ENCODE data around the gene PREP.

The PREP gene

DNA sequence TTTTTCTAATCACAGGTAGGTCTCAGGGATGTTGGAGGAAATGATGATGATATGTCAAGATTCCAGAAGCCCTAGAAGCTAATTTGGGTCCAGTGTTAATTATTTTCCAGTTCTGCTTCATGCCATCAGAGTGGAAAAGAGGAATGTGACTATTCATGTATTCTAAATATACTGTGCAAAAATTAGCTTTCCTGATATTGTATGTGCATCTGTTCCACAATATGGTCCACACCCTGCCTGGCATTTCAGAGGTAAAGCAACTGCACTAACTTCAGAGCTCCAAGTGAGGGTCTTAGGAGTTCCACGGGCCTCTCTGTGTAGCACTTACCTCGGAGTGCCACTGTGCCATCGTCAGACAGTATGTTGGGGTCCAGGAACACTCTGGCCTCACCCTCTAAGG lies 27.1 kb downstream of the PREP start:
- Histone ChIP-seq H3K79me2 (ENCODE audit: insufficient read depth, low read length) (peaks cover 25% of the 10 kb centered on the region), H3K9ac (ENCODE audit: low read depth, low read length, poor library complexity, severe bottlenecking) (no peak overlapping the region), H3K4me1 (ENCODE audit: insufficient read depth, low read length, poor library complexity, severe bottlenecking) (peaks cover 13% of the 10 kb centered on the region), H2AFZ (ENCODE audit: low read length) (no peak overlapping the region), H4K20me1 (ENCODE audit: insufficient read depth, low read length, poor library complexity, severe bottlenecking) (peaks cover 14% of the 10 kb centered on the region), H3K9me3 (ENCODE audit: insufficient read depth, low read depth, low read length) (no peaks in the 10 kb centered on the region), H3K27me3 (ENCODE audit: insufficient read depth, low read length, poor library complexity, severe bottlenecking) (no peaks in the 10 kb centered on the region), H3K36me3 (ENCODE audit: insufficient read depth, low read length) (peaks cover 57% of the 10 kb centered on the region; the same call in 1 of the 2 replicates), H3K4me2 (ENCODE audit: low read depth, low read length, poor library complexity, severe bottlenecking) (no peak overlapping the region), H3K9me2 (replicated peaks; ENCODE audit: low read depth, low read length) (no peaks in the 10 kb centered on the region), H3F3A (ENCODE audit: low read depth) (no peaks in the 10 kb centered on the region), H3K4me3 (ENCODE audit: low read length, poor library complexity, severe bottlenecking) (no peak overlapping the region)
- no peak for TF ChIP-seq EZH2phosphoT487 (IDR thresholded peaks at IDR 0.05; ENCODE audit: borderline replicate concordance)
- TF ChIP-seq, protein P1, sequence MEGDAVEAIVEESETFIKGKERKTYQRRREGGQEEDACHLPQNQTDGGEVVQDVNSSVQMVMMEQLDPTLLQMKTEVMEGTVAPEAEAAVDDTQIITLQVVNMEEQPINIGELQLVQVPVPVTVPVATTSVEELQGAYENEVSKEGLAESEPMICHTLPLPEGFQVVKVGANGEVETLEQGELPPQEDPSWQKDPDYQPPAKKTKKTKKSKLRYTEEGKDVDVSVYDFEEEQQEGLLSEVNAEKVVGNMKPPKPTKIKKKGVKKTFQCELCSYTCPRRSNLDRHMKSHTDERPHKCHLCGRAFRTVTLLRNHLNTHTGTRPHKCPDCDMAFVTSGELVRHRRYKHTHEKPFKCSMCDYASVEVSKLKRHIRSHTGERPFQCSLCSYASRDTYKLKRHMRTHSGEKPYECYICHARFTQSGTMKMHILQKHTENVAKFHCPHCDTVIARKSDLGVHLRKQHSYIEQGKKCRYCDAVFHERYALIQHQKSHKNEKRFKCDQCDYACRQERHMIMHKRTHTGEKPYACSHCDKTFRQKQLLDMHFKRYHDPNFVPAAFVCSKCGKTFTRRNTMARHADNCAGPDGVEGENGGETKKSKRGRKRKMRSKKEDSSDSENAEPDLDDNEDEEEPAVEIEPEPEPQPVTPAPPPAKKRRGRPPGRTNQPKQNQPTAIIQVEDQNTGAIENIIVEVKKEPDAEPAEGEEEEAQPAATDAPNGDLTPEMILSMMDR (conservative IDR thresholded peaks at IDR 0.05; ENCODE audit: low read length): no peak

DNA sequence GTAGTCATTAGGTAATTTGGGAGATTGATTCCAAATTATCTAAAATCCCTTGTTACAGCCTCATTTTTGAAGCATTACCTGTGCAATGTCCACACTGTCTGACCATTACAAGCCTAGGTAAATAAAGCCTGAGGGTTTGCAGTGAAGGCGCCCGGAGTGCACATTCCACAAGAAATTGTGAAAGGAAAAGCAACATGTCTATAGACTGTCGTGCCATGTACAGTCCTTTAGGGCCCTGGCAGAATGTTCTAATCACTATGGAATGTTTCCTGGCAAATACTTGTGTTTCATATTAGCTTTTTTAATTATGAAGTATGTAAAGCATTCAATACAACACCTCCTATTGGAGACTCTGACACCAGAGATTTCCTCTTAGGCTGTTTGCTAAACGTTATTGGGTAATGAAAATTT lies 28.9 kb downstream of the PREP start:
- no peaks in the 10 kb centered on the region for H3K9me2 ChIP-seq (replicated peaks; ENCODE audit: low read depth, low read length)

DNA sequence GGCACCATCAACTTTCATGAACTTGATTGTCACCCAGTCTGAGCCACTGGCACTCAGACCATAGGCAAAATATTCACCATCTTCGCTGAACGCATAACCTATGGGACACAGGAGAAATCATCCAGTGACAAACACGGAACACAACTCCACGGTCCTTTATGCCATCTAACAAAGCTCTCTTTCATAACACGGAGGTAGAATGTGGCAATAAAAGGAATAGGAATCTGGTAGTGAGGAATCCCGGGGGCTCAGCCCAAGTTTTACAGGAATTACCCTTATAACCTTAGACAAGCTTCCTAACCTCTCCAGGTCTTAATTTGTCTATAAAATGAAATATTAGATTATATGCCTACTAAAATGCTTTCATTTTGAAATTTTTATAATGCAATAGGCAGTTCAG lies 29.4 kb downstream of the PREP start:
- H3K4me1 ChIP-seq (ENCODE audit: insufficient read depth, low read length, poor library complexity, severe bottlenecking): peaks cover 3% of the 10 kb centered on the region
- H3K9me3 ChIP-seq (ENCODE audit: insufficient read depth, low read depth, low read length): no peaks in the 10 kb centered on the region
- H3K9ac ChIP-seq (ENCODE audit: low read depth, low read length, poor library complexity, severe bottlenecking): no peak overlapping the region
- no peak overlapping the region for H3K4me3 ChIP-seq (ENCODE audit: low read length, poor library complexity, severe bottlenecking)
- H3K36me3 ChIP-seq (ENCODE audit: insufficient read depth, low read length): peaks cover 81% of the 10 kb centered on the region; the same call in 1 of the 2 replicates
- no peak overlapping the region for H2AFZ ChIP-seq (ENCODE audit: low read length)
- no peak for TF ChIP-seq EZH2phosphoT487 (IDR thresholded peaks at IDR 0.05; ENCODE audit: borderline replicate concordance)
- TF ChIP-seq, protein P1 (conservative IDR thresholded peaks at IDR 0.05; ENCODE audit: low read length): no peak
- peaks cover 11% of the 10 kb centered on the region; the same call in 1 of the 2 replicates for H3K79me2 ChIP-seq (ENCODE audit: insufficient read depth, low read length)
- no peaks in the 10 kb centered on the region for H3K27me3 ChIP-seq (ENCODE audit: insufficient read depth, low read length, poor library complexity, severe bottlenecking)
- H3K4me2 ChIP-seq (ENCODE audit: low read depth, low read length, poor library complexity, severe bottlenecking): no peak overlapping the region
- H4K20me1 ChIP-seq (ENCODE audit: insufficient read depth, low read length, poor library complexity, severe bottlenecking): peaks cover 6% of the 10 kb centered on the region
- no peaks in the 10 kb centered on the region for H3F3A ChIP-seq (ENCODE audit: low read depth)
- H3K9me2 ChIP-seq (replicated peaks; ENCODE audit: low read depth, low read length): no peaks in the 10 kb centered on the region

More for the DNA sequence above, 28.9 kb downstream of the PREP start:
- no peaks in the 10 kb centered on the region for H3K9me3 ChIP-seq (ENCODE audit: insufficient read depth, low read depth, low read length)
- no peak overlapping the region for H3K4me2 ChIP-seq (ENCODE audit: low read depth, low read length, poor library complexity, severe bottlenecking)
- peaks cover 75% of the 10 kb centered on the region; the same call in 1 of the 2 replicates for H3K36me3 ChIP-seq (ENCODE audit: insufficient read depth, low read length)
- no peak for TF ChIP-seq EZH2phosphoT487 (IDR thresholded peaks at IDR 0.05; ENCODE audit: borderline replicate concordance)
- TF ChIP-seq, protein P1 (conservative IDR thresholded peaks at IDR 0.05; ENCODE audit: low read length): no peak
- H3K79me2 ChIP-seq (ENCODE audit: insufficient read depth, low read length): peaks cover 17% of the 10 kb centered on the region
- no peak overlapping the region for H2AFZ ChIP-seq (ENCODE audit: low read length)
- no peak overlapping the region for H3K4me3 ChIP-seq (ENCODE audit: low read length, poor library complexity, severe bottlenecking)
- peaks cover 8% of the 10 kb centered on the region for H3K4me1 ChIP-seq (ENCODE audit: insufficient read depth, low read length, poor library complexity, severe bottlenecking)
- H3F3A ChIP-seq (ENCODE audit: low read depth): no peaks in the 10 kb centered on the region
- H4K20me1 ChIP-seq (ENCODE audit: insufficient read depth, low read length, poor library complexity, severe bottlenecking): peaks cover 11% of the 10 kb centered on the region
- no peaks in the 10 kb centered on the region for H3K27me3 ChIP-seq (ENCODE audit: insufficient read depth, low read length, poor library complexity, severe bottlenecking)
- no peak overlapping the region for H3K9ac ChIP-seq (ENCODE audit: low read depth, low read length, poor library complexity, severe bottlenecking)
